GM19035 (cell line): ENCODE data around the gene MAPK8.
"Not testable (repeated sequence)": the region's sequence is repeated elsewhere in the genome, so short reads cannot be mapped to it uniquely, and the experiment has no call there.

Experiments used
- ATAC-seq: cut with Tn5 transposase; IDR thresholded peaks from one replicate; pipeline ENCODE4 v1.9.1; 2021; ENCODE audit not compliant: unreplicated experiment

Gene MAPK8

GRCh38 chr10:48414778-48415177 is 108.3 kb downstream of the MAPK8 start:
- ATAC-seq: no peak

- no peak for ATAC-seq
These were observed 110.2 kb downstream of the MAPK8 start for GRCh38 chr10:48416584-48417232.

- no peak for ATAC-seq
These were observed 110.9 kb downstream of the MAPK8 start for GRCh38 chr10:48417374-48417773.

GRCh38 chr10:48418189-48418788 is 111.8 kb downstream of the MAPK8 start:
- no peak for ATAC-seq

DNA sequence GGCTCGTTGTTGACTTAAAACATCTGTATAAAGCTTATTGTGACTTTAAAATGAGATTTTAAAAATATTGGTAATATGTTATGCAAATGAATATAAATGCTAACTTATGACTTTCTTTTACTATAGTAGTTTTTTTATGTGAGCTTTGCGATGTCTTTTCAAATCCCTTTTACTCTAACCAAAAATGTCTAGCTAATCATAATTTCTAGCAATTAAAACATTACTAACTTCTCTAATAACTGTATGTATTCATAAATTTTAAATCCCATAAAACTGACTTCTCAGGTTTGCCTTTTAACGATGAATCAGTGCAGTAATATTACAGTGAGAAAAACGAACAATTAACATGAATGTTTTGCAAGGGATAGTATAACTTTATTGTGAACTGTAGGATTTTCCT is 113.2 kb downstream of the MAPK8 start:
- ATAC-seq: no peak

- not testable (repeated sequence) for ATAC-seq
These were observed 115.4 kb downstream of the MAPK8 start for GRCh38 chr10:48421862-48422261.

DNA sequence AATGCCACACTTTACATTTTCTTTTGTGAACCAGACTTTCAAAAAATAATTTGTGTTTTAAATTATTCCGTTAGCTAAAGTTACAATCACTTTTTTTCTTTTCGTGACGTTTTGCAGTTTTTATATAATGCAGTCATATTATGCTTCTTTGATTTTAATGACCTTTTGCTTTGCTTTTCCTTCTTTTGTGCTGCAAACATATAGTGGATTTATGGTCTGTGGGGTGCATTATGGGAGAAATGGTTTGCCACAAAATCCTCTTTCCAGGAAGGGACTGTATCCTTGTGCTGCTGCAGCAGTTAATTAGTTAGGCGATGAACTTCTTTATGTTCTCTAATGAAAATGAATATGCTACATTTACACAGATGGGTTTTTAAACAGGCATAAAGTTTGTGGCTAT is 117.4 kb downstream of the MAPK8 start:
- no peak for ATAC-seq

DNA sequence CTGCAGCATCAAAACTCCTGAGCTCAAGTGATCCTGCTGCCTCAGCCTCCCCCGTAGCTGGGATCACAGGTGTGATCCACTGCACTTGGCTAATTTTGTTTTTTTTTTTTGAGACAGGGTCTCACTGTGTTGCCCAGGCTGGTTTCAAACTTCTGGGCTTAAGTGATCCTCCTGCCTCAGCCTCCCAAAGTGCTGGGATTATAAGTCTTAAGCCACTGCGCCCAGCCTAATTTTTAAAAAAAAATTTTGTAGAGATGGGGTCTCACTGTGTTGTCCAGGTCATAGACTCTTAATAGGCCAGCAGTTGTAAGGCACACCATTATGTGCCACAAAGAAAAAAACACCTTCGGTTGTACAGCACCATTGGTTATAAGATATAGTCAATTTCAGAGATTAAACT is 122.4 kb downstream of the MAPK8 start:
- ATAC-seq: no peak

- ATAC-seq: no peak
These were observed 122.8 kb downstream of the MAPK8 start for GRCh38 chr10:48429309-48429708.

DNA sequence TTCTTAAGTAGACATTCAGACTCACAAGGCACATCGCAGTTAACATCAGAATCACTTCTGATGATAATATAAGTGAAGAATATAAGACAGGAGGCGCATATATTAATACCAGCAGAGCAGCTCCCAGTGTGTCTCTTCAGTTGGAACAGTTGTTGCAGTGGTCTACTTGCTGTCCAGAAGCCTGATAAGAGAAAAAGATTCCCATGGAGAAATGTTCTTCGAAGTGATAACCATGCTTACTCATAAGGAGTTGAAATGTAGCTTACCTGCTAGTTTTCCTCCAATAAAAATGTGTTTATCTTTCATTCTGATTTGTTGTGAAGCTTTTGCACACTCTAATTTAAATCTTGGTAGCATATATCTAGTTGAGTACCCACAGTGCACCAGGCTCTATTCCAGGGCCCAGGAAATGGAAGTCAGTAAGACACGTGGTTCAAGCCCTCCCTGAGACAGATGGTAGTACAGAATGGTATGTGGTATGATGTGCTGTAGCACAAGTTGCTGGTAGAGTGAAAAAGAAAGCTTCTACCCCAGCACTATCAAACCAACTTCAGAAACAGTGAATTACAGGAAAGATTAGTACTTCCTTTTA is 124.0 kb downstream of the MAPK8 start:
- no peak for ATAC-seq

DNA sequence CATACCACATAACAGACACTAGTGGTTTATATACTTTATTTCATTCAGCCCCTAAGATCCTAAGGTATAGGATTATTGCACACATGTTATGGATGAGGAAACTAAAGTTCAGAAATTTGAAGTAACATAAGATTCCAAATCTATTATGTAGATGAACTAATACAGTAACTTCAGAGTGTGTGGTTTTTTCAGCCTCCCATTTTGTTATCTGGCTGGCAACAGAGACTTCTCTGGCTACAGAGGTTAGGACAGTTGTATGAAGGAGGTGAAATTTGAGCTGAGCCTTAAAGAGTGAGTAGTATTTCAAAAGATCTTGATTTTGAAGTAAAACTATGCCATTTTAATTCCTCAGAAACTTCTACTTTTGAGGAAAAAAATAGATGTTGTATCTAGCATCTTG is 125.4 kb downstream of the MAPK8 start:
- ATAC-seq: no peak

DNA sequence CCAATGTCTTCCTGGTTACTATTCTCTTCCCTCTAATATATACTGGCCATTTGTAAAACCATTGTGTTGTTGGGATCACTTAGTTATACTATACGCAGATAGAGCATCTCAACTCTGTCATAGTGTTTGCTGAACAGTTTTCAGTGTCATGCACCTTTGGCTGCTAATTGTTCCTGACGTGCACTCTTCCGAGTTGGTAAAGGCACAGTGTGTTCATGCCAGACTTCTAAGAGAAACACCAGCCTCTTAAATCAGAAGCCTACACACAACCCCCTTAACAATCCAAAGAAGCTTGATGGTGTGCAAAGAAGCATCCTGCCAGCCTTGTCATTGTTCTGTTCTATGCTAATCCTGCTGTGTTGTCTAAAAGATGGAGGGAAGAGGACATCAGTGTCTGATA is 131.1 kb downstream of the MAPK8 start:
- ATAC-seq: no peak

- ATAC-seq: no peak
These were observed 132.6 kb downstream of the MAPK8 start for GRCh38 chr10:48439031-48439430.

- no peak for ATAC-seq
These were observed 133.1 kb downstream of the MAPK8 start for GRCh38 chr10:48439581-48440041.

GRCh38 chr10:48440771-48441170 is 134.3 kb downstream of the MAPK8 start:
- ATAC-seq: no peak

DNA sequence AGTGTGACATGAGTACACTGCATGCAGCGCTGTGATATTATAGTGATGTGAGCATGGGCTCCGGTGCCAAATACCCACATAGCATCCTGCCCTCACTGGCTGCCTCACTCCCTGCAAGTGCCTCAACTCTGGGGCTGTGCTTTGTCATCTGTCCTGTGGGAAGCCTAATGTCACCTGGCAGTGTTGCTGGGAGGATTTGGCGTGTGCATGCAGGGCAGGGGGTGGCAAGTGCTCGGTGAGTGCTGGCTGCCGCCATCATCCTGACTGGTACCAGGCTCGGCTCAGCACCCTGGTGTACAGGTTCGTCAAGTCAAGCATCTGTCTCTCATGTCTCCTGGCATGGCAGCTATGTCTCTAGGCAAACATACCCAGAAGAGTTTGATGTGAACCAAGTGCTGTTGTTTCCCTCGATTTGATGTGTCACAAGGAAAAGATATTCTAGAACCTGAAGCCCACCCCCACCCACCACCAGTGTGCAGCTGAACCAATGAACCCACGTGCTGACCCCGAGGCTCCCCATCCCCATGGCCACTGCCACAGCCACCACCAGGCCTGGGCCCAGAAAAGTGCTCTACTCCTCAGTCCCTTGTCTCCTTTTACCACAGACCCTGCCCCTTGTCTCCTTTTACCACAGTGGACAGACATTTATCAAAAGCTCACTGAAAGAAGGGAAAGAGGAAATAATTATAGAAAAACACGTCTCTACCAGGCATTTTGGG is 135.8 kb downstream of the MAPK8 start:
- ATAC-seq: no peak

GRCh38 chr10:48442809-48443177 is 136.3 kb downstream of the MAPK8 start:
- no peak for ATAC-seq

- no peak for ATAC-seq
These were observed 137.8 kb downstream of the MAPK8 start for GRCh38 chr10:48444266-48444665.

GRCh38 chr10:48444861-48445841 is 138.7 kb downstream of the MAPK8 start:
- ATAC-seq: no peak

GRCh38 chr10:48445932-48446331 is 139.5 kb downstream of the MAPK8 start:
- no peak for ATAC-seq

DNA sequence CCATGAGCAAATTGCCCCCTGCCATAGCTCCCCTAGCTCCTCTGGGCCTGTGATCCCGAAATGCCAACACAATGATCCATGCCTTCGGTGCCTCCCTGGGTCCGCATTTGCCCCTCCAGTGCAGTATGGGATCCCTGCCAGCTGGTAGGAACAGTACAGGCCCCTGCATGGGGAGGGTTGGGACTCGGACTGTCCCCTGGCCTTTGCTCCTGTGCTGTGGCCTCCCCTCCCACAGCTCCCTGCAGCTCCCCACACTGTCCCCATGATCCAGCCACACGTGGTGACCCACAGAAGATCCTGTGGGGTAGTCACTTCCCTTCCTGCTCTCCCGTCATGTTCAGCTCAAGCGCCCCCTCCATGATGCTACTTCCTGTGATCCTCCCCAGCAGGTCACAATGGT is 140.3 kb downstream of the MAPK8 start:
- ATAC-seq: no peak
